NCI-H82 treated with DMSO at 0.1 percent for 48 hours (cell line): ENCODE measurements around the gene CYP24A1.

Source experiments
- DNase-seq: peaks from one replicate; lab custom pipeline; 2025; ENCODE audit not compliant: unreplicated experiment; lab: John Stamatoyannopoulos, UW

Gene CYP24A1

DNA sequence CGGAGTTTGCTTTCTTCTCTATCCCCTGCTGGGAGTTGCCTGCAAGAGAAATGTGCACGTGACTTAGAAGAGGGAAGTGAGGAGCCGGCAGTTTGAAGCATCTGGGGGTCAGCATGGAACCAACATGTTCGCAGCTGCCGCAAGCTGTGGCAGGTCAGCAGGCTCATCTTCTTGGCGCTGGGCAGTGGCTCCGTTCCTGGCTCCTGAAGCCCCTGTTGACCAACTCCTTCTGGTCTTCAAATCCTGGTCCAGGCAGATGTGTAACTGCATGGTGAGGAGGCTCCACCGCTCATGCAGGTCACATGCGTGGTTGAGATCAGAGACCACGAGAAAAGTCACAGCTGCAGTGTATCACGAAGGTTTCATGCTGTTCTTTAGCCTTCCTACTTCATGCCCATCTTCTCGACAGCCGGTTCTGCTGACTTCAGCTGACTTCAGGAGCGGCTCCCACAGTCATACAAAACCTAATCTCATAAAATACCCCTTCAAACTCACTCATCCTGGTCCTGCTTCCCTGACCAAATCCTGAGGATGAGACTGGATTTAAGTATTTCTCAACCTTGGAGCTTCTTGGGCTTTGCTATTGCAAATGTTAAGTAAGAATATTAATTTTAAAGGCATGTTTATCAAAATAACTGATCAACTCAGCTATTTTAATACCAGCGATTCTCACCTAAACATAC, 58.5 kb downstream of the CYP24A1 start:
- no peak for DNase-seq

DNA sequence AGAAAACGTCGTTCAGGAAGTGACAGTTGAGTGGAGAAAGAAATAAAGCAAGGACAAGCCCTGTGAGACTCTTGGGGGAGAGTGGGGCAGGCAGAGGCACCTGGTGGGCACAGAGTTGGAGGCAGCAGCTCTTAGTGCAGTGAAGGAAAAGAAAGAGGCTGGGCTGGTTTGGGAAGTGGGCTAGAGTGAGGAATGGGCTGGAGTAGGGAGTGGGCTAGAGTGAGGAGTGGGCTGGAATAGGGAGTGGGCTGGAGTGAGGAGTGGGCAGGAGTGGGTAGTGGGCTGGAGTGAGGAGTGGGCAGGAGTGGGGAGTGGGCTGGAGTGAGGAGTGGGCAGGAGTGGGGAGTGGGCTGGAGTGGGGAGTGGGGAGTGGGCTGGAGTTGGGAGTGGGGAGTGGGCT, 59.7 kb downstream of the CYP24A1 start:
- DNase-seq = no peak

DNA sequence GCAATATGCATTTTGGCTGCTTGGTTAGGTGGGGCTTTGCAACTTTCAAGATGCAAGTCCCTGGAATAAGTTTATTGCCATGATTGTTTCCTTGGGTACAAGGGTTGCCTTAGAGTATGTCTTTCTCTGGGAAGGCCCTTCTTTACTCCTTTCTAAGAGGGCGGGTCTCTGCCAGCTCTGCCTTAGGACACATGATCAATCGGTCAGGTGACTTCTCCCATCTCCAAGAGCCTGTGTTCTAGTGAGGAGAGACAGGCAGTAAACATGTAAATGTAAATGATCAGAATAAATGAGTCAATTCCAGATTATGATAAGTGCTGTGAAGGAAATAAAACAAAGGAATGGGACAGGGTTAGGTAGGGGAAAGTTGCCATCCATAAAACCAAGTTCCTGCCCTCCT, 60.2 kb downstream of the CYP24A1 start:
- no peak for DNase-seq

DNA sequence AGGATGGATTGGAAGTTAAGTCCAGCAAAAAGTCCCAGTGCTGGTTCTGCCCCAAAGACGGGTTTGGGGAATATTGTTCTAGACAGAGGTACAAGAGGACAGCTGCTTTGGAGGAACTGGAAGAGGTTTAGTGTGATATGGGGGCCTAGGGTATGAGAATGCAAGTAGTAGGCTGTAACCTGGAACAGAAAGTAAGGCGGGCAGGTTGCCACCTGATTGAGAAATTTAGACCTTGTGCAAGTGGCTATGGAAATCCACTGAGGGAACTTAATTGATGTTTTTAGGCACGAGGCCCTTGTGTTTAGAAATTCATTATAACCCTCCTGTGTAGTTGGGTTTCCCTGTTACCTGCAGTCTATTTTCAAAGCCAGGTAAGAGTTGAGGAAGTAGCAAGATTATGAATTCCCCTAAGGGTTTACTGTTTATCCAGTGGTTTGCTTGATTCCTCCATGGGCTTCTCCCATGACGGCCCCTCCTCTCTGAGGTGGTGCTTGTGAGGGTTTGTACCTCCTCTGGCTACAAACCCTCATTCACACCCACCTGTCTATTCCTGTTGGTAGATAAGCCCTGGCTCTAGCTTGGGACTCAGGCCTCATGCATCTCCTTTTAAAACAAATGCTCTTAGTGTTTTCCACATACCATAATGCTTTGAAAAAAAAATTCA, 61.4 kb downstream of the CYP24A1 start:
- DNase-seq = no peak

DNA sequence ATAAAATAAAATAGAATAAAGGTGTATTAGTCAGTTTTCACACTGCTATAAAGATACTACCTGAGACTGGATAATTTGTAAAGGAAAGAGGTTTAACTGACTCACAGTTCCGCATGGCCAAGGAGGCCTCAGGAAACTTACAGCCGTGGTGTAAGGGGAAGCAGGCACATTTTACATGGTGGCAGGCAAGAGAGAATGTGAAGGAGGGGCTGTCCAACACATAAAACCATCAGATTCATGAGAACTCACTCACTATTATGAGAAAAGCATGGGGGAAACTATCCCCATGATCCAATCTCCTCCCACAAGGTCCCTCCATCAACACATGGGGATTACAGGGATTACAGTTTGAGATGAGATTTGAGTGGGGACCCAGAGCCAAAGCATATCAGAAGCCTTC, 62.3 kb downstream of the CYP24A1 start:
- DNase-seq = no peak

DNA sequence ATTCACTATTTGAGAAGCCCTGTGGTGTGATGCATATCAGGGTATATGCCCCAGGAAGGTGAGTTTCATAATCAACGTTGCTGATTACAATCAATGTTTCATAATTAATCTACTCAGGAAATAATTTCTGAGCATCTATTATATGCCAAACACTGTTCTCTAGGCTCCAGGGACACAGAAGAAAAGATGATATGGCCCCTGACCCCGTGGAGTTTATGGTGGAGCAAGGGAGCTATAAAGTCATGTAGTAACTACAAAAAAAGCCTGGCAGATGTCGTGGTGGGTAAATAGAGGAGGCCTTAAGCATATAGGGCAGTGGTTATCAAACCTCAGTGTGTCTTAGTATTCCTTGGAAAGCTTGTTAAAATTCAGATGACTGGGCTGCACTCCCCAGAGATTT, 63.3 kb downstream of the CYP24A1 start:
- DNase-seq = no peak

DNA sequence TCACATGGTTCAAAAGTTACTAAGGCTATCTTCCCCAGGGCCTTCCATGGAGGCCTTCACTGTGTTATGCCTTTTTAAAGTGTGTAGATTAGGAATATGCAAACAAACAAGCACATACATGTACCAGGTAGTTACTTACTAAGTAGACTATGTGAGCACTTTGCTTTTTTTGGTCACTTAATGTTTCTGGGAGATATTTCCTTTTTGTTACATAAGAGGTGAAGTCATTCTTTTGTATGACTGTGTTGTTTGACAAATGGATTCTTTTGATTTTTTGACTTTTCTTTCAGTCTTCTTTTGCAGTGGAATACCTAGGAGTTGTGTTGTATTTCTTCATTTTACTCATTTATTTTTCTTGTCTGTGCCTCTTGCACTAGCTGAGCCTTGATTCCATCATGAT, 63.7 kb downstream of the CYP24A1 start:
- no peak for DNase-seq

DNA sequence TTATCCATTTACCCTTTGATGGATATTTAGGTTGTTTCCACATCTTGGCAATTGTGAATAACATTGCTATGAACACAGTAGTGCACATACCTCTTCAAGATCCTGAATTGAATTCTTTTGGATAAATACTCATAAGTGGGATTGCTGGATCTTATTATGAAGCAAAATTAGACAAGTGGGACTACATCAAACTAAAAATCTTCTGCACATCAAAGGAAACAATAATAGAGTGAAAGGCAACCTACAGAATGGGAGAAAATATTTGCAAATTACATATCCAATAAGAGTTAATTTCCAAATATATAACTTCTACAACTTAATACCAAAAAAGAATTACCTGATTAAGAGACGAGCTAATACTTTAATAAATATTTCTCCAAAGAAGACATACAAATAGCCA, 65.0 kb downstream of the CYP24A1 start:
- no peak for DNase-seq

DNA sequence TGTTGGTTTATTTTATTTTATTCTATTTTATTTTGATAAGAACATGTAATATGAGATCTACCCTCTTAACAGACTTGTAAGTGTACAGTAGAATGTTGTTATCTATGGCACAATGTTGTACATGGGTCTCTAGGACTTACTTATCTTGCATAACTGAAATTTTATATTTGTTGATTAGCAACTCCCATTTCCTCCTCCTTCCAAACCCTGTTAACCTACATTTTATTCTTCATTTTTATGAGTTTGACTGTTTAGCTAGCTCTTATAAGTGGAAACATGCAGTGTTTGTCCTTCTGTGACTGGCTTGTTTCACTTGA, 65.5 kb downstream of the CYP24A1 start:
- no peak for DNase-seq

DNA sequence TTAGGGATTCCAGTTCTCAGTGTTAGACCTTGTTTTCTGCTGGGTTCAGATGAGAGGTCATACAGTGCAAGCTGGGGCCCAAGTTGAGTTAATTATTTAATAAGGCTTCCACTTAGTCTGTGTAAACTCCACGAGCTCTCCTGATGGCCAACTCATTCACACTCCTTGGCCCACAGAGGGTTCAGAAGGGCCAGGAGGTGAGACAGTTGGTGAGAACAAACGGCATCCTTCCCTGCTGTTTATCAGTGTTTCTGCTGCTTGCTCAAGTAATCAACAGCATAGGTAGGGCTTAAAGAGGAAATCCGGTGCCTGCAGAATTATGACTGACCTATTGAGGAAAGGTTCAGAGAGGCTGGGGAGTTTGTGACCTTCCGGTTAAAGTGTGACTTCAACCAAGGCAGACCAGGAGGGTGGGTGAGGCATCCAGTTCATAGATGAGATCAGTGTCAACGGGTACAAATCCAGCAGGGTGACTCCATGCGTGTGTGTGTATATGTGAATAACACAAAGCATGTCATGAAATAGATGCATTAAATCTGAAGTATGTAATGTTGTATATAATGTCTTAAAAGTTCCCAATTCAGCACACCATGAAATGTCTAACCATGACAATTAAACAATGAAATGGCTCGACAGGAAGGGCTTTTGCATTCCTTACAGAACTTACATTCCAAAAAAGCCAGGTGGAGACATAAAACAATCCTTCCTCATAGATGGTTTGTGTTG, 66.0 kb downstream of the CYP24A1 start:
- no peak for DNase-seq

DNA sequence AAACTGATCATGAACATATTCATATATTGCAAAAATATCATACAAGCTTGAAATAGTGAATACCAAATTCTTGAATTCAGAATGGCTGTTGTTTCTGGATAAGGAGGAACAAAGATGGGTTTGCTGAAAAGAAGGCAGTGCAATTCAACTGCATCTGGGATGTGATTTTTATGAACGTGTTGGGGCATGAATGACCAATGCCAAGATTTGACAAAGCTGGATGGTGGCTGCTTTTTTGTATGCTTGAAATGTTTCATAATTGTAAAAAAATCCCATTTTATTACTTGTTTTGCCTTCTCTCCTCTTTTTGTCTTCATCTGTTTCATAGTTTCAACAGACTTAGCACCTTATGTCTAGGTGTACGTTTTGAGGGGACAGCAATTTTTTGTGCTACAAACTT, 66.6 kb downstream of the CYP24A1 start:
- no peak for DNase-seq

DNA sequence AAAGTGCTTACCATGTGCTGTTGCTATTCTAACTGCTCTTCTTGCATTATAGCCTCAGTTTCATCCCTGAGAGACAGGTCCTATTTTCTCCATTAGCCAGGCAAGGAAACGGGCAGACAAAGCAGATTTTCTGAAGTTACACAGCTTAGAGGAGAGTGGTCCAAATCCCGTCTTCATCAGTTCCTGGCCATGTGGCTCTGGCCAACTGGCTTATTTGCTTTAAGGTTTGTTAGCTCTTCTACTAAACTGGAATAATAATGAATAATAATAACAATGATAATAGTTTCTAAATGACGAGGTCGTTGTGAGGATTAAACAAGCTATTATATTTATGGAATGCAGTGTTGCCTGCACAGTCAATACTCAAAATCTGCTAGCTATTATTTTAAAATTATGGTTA, 67.6 kb downstream of the CYP24A1 start:
- DNase-seq = no peak

DNA sequence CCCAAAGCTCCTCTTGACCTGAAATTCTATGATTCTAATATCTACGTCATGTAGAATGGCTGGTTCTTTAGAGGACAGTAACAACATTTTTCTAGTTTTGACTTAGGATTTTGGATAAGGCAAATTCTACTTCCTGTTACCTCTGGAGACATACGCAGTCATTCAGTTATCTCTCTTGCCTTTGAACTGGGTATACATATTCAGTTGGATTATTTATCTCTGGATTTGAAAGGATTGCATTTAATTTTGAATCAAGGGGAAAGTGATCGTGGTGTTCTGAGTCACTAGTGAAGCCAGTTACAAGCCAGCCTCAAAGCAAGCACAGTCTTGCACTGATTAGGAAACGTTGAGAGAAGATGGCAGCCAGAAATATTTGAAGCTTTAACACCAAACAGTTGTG, 68.1 kb downstream of the CYP24A1 start:
- no peak for DNase-seq

DNA sequence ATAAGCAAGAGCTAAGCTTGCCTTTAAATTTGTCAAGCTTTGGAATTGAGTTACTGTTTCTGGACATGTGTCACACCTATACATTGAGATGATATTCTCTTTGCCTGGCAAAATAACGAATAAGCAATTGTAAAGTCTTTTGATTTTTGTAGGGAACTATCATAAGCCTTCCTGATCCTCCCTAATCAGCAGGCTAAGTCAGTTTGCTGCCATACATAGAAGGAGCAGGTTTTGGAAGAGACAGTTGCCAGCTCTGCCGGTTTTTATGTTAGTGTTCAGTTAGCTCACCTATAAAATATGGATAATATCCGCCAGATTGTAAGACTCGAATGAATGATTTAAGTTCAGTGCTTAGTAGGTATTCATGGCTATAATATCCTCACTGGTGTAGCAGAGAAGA, 69.0 kb downstream of the CYP24A1 start:
- peak; percentile 48 for DNase-seq

DNA sequence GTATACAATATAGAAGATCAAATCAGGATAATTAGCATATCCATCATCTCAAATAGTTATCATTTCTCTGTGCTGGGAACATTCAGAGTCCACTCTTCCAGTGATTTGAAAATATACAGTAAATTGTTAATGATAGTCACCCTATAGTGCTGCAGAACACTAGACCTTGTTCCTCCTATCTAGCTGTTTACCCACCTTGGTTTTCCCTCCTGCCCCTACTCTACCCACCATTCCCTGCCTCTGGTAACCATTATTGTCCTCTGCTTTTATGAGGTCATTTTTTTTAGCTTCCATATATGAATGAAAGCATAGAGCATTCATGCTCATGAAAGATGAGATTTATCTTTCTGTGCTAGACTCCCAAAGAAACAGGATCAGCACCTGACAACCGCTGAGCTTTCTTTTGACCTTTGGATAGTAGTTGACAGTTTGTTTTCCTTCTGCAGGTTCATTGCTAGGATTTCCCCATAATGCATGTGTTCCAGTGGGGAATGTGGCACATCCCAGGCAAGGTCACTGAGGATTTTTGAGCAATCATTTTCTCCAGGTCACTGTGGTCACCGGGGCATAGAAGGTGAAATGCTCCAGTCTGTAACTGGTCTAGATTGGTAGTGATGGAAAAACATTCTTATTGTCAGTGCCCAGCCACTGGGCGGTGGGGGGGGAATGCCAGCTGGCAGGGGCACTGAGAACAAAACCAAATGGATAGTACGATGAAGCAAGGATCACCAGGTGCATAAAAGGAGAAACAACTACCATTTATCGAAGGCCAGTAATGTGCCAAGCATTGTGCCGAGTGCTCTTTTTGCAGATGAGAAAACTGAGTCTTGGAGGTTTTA, 69.8 kb downstream of the CYP24A1 start:
- no peak for DNase-seq
